Epithelial cell of esophagus (primary cell): Measurements from ENCODE around the gene DUS2.
"Not testable (repeated sequence)": the region's sequence is repeated elsewhere in the genome, so short reads cannot be mapped to it uniquely, and the experiment has no call there.

Experiments
- DNase-seq: peaks from one replicate; pipeline ENCODE4 v3.0.0; 2010; ENCODE audit warnings: low read depth
- H3K4me3 ChIP-seq: 2 replicates; pipeline ENCODE4 v1.5.1; 2011; ENCODE audit warnings: mild to moderate bottlenecking, low read length, control low read depth
- TF ChIP-seq, protein P1 (sequence below): IDR thresholded peaks from 2 replicates; pipeline ENCODE4 v1.5.1; 2011; ENCODE audit warnings: low read depth, mild to moderate bottlenecking, low read length, control low read depth, inconsistent platforms; ENCODE audit not compliant: insufficient read depth; ENCODE audit errors: missing control alignments

DUS2 gene

DNA sequence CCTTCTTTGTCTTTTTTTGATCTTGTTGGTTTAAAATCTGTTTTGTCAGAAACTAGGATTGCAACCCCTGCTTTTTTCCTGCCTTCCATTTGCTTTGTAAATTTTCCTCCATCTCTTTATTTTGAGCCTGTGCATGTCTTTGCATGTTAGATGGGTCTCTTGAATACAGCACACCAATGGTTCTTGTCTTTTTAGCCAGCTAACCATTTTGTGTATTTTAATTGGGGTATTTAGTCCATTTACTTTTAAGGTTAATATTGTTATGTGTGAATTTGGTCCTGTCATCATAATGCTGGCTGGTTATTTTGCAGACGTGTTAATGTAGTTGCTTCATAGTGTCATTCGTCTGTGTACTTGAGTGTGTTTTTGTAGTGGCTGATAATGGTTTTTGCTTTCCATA is 88.3 kb downstream of the DUS2 start:
- no peak for DNase-seq
- no peak overlapping the region for H3K4me3 ChIP-seq
- TF ChIP-seq, protein P1, sequence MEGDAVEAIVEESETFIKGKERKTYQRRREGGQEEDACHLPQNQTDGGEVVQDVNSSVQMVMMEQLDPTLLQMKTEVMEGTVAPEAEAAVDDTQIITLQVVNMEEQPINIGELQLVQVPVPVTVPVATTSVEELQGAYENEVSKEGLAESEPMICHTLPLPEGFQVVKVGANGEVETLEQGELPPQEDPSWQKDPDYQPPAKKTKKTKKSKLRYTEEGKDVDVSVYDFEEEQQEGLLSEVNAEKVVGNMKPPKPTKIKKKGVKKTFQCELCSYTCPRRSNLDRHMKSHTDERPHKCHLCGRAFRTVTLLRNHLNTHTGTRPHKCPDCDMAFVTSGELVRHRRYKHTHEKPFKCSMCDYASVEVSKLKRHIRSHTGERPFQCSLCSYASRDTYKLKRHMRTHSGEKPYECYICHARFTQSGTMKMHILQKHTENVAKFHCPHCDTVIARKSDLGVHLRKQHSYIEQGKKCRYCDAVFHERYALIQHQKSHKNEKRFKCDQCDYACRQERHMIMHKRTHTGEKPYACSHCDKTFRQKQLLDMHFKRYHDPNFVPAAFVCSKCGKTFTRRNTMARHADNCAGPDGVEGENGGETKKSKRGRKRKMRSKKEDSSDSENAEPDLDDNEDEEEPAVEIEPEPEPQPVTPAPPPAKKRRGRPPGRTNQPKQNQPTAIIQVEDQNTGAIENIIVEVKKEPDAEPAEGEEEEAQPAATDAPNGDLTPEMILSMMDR = no peak

DNA sequence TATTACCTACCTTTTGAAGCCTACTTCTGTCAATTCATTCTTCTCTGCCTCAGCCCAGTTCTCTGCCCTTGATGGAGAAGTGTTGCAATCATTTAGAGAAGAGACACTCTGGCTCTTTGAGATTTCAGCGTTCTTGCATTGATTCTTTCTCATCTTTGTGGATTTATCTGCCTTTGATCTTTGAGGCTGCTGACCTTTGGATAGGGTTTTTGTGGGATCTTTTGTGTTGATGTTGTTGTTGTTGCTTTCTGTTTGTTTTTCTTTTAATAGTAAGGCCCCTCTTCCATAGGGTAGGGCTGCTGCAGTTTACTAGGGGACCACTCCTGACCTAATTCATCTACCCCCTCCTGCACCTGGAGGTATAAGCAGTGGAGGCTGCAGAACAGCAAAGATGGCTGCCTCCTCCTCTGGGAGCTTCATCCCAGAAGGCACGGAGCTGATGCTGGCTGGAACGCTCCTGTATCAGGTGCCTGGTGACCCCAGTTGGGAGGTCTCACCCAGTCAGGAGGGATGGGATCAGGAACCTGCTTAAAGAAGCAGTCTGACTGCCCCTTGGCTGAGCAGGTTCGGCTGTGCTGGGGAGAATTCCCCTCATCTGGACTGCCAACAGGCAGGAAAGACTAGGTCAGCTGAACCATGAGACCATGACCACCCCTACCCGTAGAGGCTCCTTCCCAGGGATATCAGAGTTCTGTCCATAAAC is 90.1 kb downstream of the DUS2 start:
- no peak overlapping the region for H3K4me3 ChIP-seq
- no peak for DNase-seq
- TF ChIP-seq, protein P1 = no peak

- TF ChIP-seq, protein P1 = no peak
- DNase-seq = no peak
- H3K4me3 ChIP-seq = no peak overlapping the region
Measured at GRCh38 chr16:68113765-68114240, 90.7 kb downstream of the DUS2 start.

- not testable (repeated sequence) for H3K4me3 ChIP-seq, DNase-seq
Measured at GRCh38 chr16:68114939-68115338, 91.9 kb downstream of the DUS2 start.

- H3K4me3 ChIP-seq = no peak overlapping the region
- TF ChIP-seq, protein P1 = no peak
- DNase-seq = no peak
Measured at GRCh38 chr16:68115851-68116250, 92.8 kb downstream of the DUS2 start.

GRCh38 chr16:68116256-68116867 is 93.3 kb downstream of the DUS2 start:
- H3K4me3 ChIP-seq = no peak overlapping the region
- peak; percentile 65 for DNase-seq
- TF ChIP-seq, protein P1 = peak; percentile 61

DNA sequence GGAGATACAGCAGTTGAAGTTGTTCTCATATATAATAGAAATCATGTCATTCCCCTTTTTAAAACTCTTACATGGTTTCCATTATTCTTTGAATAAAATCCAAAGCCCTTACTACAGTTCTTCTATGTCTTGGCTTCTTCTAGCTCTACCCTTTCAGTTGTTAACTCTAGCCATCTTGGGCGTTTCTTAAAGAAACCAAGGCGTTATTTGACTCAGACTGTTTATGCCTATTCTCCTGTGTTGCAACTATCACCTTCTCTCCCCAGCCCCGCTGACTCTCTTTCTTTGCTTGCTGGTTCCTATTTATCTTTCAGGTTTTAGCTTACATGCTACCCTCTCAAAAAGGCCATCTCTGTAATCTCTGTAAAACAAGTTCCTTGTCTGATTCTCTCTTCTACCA is 94.8 kb downstream of the DUS2 start:
- H3K4me3 ChIP-seq = no peak overlapping the region
- no peak for DNase-seq
- TF ChIP-seq, protein P1 = no peak

DNA sequence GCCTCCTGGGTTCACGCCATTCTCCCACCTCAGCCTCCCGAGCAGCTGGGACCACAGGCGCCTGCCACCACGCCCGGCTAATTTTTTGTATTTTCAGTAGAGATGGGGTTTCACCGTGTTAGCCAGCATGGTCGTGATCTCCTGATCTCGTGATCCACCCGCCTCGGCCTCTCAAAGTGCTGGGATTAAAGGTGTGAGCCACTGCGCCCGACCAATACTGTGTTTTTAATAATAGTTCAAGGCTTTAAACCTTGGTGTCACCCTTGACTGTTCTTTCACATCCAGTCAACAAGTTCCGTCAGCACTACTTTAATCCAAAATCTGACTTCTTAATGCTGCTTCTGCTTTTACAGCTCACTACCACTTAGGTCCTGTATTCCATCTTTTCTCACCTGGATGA is 95.9 kb downstream of the DUS2 start:
- not testable (repeated sequence) for H3K4me3 ChIP-seq, DNase-seq

DNA sequence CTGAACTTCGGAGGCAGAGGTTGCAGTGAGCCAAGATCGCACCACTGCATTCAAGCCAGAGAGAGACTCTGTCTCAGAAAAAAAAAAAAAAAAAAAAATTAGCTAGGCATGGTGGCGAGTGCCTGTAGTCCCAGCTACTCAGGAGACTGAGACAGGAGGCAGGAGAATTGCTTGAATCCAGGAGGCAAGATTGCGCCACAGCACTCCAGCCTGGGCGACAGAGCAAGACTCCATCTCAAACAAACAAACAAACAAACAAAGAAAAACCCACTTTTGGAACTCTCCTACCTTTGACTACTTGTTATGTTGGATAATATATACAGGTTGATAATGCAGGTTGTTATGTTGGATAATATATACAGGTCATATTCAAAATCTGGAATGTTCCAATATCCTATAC is 97.4 kb downstream of the DUS2 start:
- DNase-seq, H3K4me3 ChIP-seq: not testable (repeated sequence)
